SK-N-SH treated with all-trans-retinoic acid at 6 μM for 48 hours (cell line): Measurements from ENCODE around the gene ADGRB3.

Experiments
- ATAC-seq: fragments of 200-7000 bp; cut with Tn5 transposase; 3 replicates; pipeline ENCODE4 v1.9.1; 2020; ENCODE audit warnings: mild to moderate bottlenecking, moderate library complexity
- ARNTL ChIP-seq: fragments of 450-650 bp; formaldehyde crosslinking; IDR thresholded peaks from 2 replicates; pipeline ENCODE4 v1.5.0; 2020; ENCODE audit warnings: low read depth, mild to moderate bottlenecking, moderate library complexity, borderline replicate concordance
- BACH2 ChIP-seq: fragments of 250-450 bp; sonication (Bioruptor Pico); IDR thresholded peaks from 2 replicates; pipeline ENCODE4 v1.9.0; 2021; ENCODE audit warnings: mild to moderate bottlenecking, borderline replicate concordance
- CSDC2 ChIP-seq: fragments of 250-450 bp; sonication (Bioruptor Pico); IDR thresholded peaks from 2 replicates; pipeline ENCODE4 v1.5.0; 2020; ENCODE audit warnings: mild to moderate bottlenecking, moderate library complexity
- ESRRG ChIP-seq: fragments of 250-450 bp; sonication (Bioruptor Pico); IDR thresholded peaks from 2 replicates; pipeline ENCODE4 v1.6.1; 2021; ENCODE audit warnings: mild to moderate bottlenecking
- ISL1 ChIP-seq: fragments of 250-450 bp; sonication (Bioruptor Pico); IDR thresholded peaks from 2 replicates; pipeline ENCODE4 v2.1.2; 2022; ENCODE audit warnings: mild to moderate bottlenecking, moderate library complexity
- OSR1 ChIP-seq: fragments of 250-450 bp; sonication (Bioruptor Pico); IDR thresholded peaks from 2 replicates; pipeline ENCODE4 v1.8.0; 2022; ENCODE audit warnings: moderate library complexity, mild to moderate bottlenecking, inconsistent platforms
- RARB ChIP-seq: fragments of 250-450 bp; sonication (Bioruptor Pico); IDR thresholded peaks from 2 replicates; pipeline ENCODE4 v1.8.0; 2021; ENCODE audit warnings: mild to moderate bottlenecking, moderate library complexity
- TCF4 ChIP-seq: fragments of 250-450 bp; sonication (Bioruptor Pico); IDR thresholded peaks from 2 replicates; pipeline ENCODE4 v1.8.0; 2021; ENCODE audit warnings: mild to moderate bottlenecking, moderate library complexity, borderline replicate concordance
- TOX ChIP-seq: fragments of 250-450 bp; sonication (Bioruptor Pico); IDR thresholded peaks from 2 replicates; pipeline ENCODE4 v1.8.0; 2021; ENCODE audit warnings: mild to moderate bottlenecking, moderate library complexity, borderline replicate concordance
- ZC3H10 ChIP-seq: fragments of 250-450 bp; sonication (Bioruptor Pico); IDR thresholded peaks from 2 replicates; pipeline ENCODE4 v1.5.1; 2021; ENCODE audit warnings: mild to moderate bottlenecking, moderate library complexity
- ZFP3 ChIP-seq: fragments of 250-450 bp; sonication (Bioruptor Pico); IDR thresholded peaks from 2 replicates; pipeline ENCODE4 v1.5.0; 2020; ENCODE audit warnings: mild to moderate bottlenecking, moderate library complexity
- ZFP30 ChIP-seq: fragments of 450-650 bp; formaldehyde crosslinking; IDR thresholded peaks from 2 replicates; pipeline ENCODE4 v1.5.0; 2022; ENCODE audit warnings: mild to moderate bottlenecking, moderate library complexity
- ZNF565 ChIP-seq: fragments of 450-650 bp; formaldehyde crosslinking; conservative IDR thresholded peaks from 2 replicates; pipeline ENCODE4 v1.5.0; 2020; ENCODE audit warnings: low read depth, mild to moderate bottlenecking, moderate library complexity
- ZNF70 ChIP-seq: fragments of 450-650 bp; formaldehyde crosslinking; IDR thresholded peaks from 2 replicates; pipeline ENCODE4 v1.5.0; 2020; ENCODE audit warnings: mild to moderate bottlenecking, moderate library complexity
- TF ChIP-seq, protein P1 (sequence below): fragments of 250-450 bp; sonication (Bioruptor Pico); IDR thresholded peaks from 2 replicates; pipeline ENCODE4 v1.8.0; 2020; ENCODE audit warnings: mild to moderate bottlenecking, moderate library complexity, borderline replicate concordance
- TF ChIP-seq, protein P2 (sequence below): fragments of 250-450 bp; sonication (Bioruptor Pico); IDR thresholded peaks from 2 replicates; pipeline ENCODE4 v1.5.1; 2021; ENCODE audit warnings: mild to moderate bottlenecking, moderate library complexity
- TF ChIP-seq, protein P3 (sequence below): fragments of 250-450 bp; sonication (Bioruptor Pico); IDR thresholded peaks from 2 replicates; pipeline ENCODE4 v1.5.0; 2020; ENCODE audit warnings: mild to moderate bottlenecking, moderate library complexity
- TF ChIP-seq, protein P4 (sequence below): fragments of 250-450 bp; sonication (Bioruptor Pico); IDR thresholded peaks from 2 replicates; pipeline ENCODE4 v1.5.1; 2020; ENCODE audit warnings: low read depth, mild to moderate bottlenecking, moderate library complexity
- TF ChIP-seq, protein P5 (sequence below): fragments of 250-450 bp; sonication (Bioruptor Pico); IDR thresholded peaks from 2 replicates; pipeline ENCODE4 v1.8.0; 2021; ENCODE audit warnings: low read depth, mild to moderate bottlenecking, moderate library complexity, borderline replicate concordance

The ADGRB3 gene

DNA sequence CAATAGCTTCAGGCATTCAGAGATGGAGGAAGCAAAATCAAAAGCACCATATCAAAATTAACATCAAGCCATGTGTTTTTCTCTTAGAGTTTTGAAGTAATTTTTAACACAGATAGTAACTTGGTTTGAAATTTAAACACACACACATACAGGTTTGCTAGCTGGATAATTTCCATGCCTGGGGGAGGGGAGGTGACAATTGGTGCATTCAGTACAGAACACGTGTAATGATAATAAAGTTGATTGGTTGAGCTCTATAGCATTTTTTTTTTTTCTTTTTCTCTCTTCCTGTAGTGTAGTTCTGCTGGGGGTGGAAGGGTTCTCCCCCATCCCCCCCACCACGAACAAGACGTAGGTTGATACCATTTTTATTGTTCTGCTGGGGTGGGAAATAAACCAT, 596.9 kb downstream of the ADGRB3 start:
- ATAC-seq, result no peak
- TF ChIP-seq, protein P1, sequence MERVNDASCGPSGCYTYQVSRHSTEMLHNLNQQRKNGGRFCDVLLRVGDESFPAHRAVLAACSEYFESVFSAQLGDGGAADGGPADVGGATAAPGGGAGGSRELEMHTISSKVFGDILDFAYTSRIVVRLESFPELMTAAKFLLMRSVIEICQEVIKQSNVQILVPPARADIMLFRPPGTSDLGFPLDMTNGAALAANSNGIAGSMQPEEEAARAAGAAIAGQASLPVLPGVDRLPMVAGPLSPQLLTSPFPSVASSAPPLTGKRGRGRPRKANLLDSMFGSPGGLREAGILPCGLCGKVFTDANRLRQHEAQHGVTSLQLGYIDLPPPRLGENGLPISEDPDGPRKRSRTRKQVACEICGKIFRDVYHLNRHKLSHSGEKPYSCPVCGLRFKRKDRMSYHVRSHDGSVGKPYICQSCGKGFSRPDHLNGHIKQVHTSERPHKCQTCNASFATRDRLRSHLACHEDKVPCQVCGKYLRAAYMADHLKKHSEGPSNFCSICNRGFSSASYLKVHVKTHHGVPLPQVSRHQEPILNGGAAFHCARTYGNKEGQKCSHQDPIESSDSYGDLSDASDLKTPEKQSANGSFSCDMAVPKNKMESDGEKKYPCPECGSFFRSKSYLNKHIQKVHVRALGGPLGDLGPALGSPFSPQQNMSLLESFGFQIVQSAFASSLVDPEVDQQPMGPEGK (CRISPR knock-in tag), result no peak
- TF ChIP-seq ARNTL (CRISPR knock-in tag) (no peak), ISL1 (no peak), RARB (CRISPR knock-in tag) (no peak), ZFP30 (CRISPR knock-in tag) (no peak), OSR1 (CRISPR knock-in tag) (no peak), TOX (CRISPR knock-in tag) (no peak), ZFP3 (CRISPR knock-in tag) (no peak), ZC3H10 (CRISPR knock-in tag) (no peak), ESRRG (CRISPR knock-in tag) (no peak), BACH2 (CRISPR knock-in tag) (no peak), ZNF565 (CRISPR knock-in tag) (no peak), ZNF70 (CRISPR knock-in tag) (no peak)
- TF ChIP-seq, protein P2, sequence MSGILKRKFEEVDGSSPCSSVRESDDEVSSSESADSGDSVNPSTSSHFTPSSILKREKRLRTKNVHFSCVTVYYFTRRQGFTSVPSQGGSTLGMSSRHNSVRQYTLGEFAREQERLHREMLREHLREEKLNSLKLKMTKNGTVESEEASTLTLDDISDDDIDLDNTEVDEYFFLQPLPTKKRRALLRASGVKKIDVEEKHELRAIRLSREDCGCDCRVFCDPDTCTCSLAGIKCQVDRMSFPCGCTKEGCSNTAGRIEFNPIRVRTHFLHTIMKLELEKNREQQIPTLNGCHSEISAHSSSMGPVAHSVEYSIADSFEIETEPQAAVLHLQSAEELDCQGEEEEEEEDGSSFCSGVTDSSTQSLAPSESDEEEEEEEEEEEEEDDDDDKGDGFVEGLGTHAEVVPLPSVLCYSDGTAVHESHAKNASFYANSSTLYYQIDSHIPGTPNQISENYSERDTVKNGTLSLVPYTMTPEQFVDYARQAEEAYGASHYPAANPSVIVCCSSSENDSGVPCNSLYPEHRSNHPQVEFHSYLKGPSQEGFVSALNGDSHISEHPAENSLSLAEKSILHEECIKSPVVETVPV, result no peak
- TF ChIP-seq, protein P3, sequence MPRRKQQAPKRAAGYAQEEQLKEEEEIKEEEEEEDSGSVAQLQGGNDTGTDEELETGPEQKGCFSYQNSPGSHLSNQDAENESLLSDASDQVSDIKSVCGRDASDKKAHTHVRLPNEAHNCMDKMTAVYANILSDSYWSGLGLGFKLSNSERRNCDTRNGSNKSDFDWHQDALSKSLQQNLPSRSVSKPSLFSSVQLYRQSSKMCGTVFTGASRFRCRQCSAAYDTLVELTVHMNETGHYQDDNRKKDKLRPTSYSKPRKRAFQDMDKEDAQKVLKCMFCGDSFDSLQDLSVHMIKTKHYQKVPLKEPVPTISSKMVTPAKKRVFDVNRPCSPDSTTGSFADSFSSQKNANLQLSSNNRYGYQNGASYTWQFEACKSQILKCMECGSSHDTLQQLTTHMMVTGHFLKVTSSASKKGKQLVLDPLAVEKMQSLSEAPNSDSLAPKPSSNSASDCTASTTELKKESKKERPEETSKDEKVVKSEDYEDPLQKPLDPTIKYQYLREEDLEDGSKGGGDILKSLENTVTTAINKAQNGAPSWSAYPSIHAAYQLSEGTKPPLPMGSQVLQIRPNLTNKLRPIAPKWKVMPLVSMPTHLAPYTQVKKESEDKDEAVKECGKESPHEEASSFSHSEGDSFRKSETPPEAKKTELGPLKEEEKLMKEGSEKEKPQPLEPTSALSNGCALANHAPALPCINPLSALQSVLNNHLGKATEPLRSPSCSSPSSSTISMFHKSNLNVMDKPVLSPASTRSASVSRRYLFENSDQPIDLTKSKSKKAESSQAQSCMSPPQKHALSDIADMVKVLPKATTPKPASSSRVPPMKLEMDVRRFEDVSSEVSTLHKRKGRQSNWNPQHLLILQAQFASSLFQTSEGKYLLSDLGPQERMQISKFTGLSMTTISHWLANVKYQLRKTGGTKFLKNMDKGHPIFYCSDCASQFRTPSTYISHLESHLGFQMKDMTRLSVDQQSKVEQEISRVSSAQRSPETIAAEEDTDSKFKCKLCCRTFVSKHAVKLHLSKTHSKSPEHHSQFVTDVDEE (CRISPR knock-in tag), result no peak
- TF ChIP-seq, protein P4, sequence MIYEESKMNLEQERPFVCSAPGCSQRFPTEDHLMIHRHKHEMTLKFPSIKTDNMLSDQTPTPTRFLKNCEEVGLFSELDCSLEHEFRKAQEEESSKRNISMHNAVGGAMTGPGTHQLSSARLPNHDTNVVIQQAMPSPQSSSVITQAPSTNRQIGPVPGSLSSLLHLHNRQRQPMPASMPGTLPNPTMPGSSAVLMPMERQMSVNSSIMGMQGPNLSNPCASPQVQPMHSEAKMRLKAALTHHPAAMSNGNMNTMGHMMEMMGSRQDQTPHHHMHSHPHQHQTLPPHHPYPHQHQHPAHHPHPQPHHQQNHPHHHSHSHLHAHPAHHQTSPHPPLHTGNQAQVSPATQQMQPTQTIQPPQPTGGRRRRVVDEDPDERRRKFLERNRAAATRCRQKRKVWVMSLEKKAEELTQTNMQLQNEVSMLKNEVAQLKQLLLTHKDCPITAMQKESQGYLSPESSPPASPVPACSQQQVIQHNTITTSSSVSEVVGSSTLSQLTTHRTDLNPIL (CRISPR knock-in tag), result no peak
- TF ChIP-seq, protein P5, sequence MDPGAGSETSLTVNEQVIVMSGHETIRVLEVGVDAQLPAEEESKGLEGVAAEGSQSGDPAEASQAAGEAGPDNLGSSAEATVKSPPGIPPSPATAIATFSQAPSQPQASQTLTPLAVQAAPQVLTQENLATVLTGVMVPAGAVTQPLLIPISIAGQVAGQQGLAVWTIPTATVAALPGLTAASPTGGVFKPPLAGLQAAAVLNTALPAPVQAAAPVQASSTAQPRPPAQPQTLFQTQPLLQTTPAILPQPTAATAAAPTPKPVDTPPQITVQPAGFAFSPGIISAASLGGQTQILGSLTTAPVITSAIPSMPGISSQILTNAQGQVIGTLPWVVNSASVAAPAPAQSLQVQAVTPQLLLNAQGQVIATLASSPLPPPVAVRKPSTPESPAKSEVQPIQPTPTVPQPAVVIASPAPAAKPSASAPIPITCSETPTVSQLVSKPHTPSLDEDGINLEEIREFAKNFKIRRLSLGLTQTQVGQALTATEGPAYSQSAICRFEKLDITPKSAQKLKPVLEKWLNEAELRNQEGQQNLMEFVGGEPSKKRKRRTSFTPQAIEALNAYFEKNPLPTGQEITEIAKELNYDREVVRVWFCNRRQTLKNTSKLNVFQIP, result no peak

DNA sequence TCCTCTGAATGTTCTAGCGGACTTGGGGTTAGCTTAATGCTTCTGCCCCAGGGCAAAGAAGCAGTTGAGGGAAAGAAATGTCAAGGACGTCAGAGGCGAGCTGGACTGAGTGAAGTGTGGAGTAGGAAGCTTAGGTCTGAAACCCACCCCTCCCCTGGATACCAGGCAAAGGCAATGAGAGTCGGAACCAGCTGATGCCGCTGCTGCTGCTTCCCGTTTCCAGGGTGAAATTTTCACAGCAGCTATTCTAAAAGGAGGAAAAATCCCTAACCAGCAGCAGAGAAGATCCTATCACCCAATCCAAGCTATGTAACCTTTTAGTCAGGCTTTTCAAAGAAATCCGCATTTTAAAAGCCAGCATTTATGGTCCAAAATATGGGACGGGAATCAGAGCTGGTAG, 597.4 kb downstream of the ADGRB3 start:
- TF ChIP-seq ZFP3 (CRISPR knock-in tag) (no peak), ZNF70 (CRISPR knock-in tag) (0 out of 2 replicates have a peak, but pooled peaks have one; percentile 38)
- peak; percentile 18; the same call in 2 of the 3 replicates for ATAC-seq

DNA sequence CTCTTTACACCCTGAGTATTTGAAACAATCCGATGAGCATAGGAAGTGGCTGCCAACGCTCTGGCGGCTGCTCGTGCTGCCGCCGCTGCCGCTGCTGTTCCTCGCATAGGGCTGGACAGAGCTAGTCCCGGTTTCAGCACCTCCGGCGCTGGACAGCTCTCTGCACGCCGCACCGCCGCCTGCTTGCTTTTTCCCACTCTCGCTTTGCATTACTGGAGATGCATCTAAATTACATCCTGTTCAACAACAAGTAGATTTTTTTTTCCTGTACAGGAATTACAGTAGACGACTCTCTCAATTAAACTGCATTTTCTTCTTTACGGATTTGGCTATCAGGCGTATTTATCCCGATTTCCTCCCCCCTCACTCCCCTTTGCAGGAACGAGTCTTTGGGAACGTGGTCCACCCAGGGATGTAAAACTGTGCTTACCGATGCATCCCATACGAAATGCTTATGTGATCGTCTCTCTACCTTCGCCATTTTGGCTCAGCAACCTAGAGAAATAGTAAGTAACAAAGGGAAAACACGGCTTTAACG, 597.9 kb downstream of the ADGRB3 start:
- ATAC-seq, result peak; percentile 100
- TF ChIP-seq, protein P1 (CRISPR knock-in tag), result no peak
- no peak for TF ChIP-seq RARB (CRISPR knock-in tag)
- TF ChIP-seq ZC3H10 (CRISPR knock-in tag), result no peak
- TF ChIP-seq, protein P5, result peak; percentile 16; the same call in 1 of the 2 replicates
- TF ChIP-seq, protein P2, result no peak
- peak; percentile 96 for TF ChIP-seq CSDC2 (CRISPR knock-in tag)
- no peak; the same call in 1 of the 2 replicates for TF ChIP-seq TOX (CRISPR knock-in tag)
- TF ChIP-seq ZNF70 (CRISPR knock-in tag), result no peak
- TF ChIP-seq, protein P4 (CRISPR knock-in tag), result no peak
- no peak for TF ChIP-seq TCF4 (CRISPR knock-in tag)
- TF ChIP-seq ZFP3 (CRISPR knock-in tag), result peak; percentile 85
